Prostate gland (tissue), 2 donors: Measurements from ENCODE around the gene UNC13C. TPM values are rescaled to one million over a fixed set of nuclear protein-coding genes. Genes with fewer than 3 reads are reported as not detected.
"Not testable (repeated sequence)": the region's sequence is repeated elsewhere in the genome, so short reads cannot be mapped to it uniquely, and the experiment has no call there.

Source experiments
- DNase-seq: peaks from one replicate; pipeline ENCODE4 v3.0.0-alpha.2; 2019; ENCODE audit warnings: low spot score
- H3K27ac ChIP-seq, 2 donors: fragments of 200-600 bp; sonication (generic); 2 replicates each; pipeline ENCODE4 v1.5.1; 2017 to 2019
- H3K27me3 ChIP-seq: fragments of 200-600 bp; sonication (generic); replicated peaks from 2 replicates; pipeline ENCODE4 v1.5.1; 2019; ENCODE audit not compliant: insufficient read depth
- H3K36me3 ChIP-seq, 2 donors: fragments of 200-600 bp; sonication (generic); 1 replicate in 1 of 2; 2 replicates in 1 of 2; pipeline versions ENCODE4 v1.5.1 to v1.8.1; 2017 to 2019
- H3K4me1 ChIP-seq: fragments of 200-600 bp; sonication (generic); replicated peaks from 2 replicates; pipeline ENCODE4 v1.5.1; 2019
- H3K4me3 ChIP-seq, 2 donors: fragments of 200-600 bp; sonication (generic); 2 replicates each; pipeline ENCODE4 v1.5.1; 2017 to 2019
- H3K9me3 ChIP-seq: fragments of 200-600 bp; sonication (generic); 2 replicates; pipeline ENCODE4 v1.5.1; 2017
- CTCF ChIP-seq, 4 experiments: fragments of 200-600 bp in 2 of 4; fragments of 450-650 bp in 2 of 4; sonication (generic) in 2 of 4; IDR thresholded peaks; 1 replicate in 3 of 4; 2 replicates in 1 of 4; pipeline ENCODE4 v1.5.1; 2016 to 2019; ENCODE audit warnings: antibody characterized with exemption in 4 of 4, mild to moderate bottlenecking in 2 of 4, moderate library complexity in 2 of 4
- POLR2A ChIP-seq: fragments of 450-650 bp; IDR thresholded peaks from one replicate; pipeline ENCODE4 v1.6.1; 2016; ENCODE audit warnings: antibody characterized with exemption, mild to moderate bottlenecking
- POLR2AphosphoS5 ChIP-seq: sonication (generic); formaldehyde crosslinking; IDR thresholded peaks from one replicate; pipeline ENCODE4 v1.6.1; 2017; ENCODE audit warnings: antibody characterized with exemption
- WGBS: methylation state at CpG from one replicate; pipeline ENCODE4 v1.1.5; 2018; 5-methylcytosine and 5-hydroxymethylcytosine counted together
- intact Hi-C: fragments of 100-400 bp; cut with DNase I; formaldehyde crosslinking; loops from one replicate; pipeline ENCODE4 v1.14.2; 2022
- total RNA-seq, 2 donors: library from RNA; depleted of rRNA; stranded (reverse); fragments of >200 nt; gene quantifications; one replicate each; pipeline ENCODE4 v1.1.0, GENCODE V29; 2016

Gene UNC13C
- total RNA-seq: 1 to 10 TPM in 1 of 2 donors, not detected in 1; 3.6 TPM

GRCh38 chr15:53978253-53978906, at the start of gene UNC13C:
UNC13C (plus strand) TSS chr15:53978441; CDS start chr15:54012904, 34,463 bp downstream.
- intact Hi-C loops: no loop called here
- Histone ChIP-seq H3K27me3 (no peaks in the 10 kb centered on the region), H3K4me1 (no peaks in the 10 kb centered on the region), H3K9me3 (no peaks in the 10 kb centered on the region), H3K36me3 (no peaks in the 10 kb centered on the region), H3K27ac (no peak within 1 kb of the TSS), H3K4me3 (peak within 1 kb of the TSS; percentile 4 to 20)
- under 1% methylated on average over 25 of the region's 30 CpGs for WGBS
- peak; percentile 5 for DNase-seq
- no peak for TF ChIP-seq POLR2AphosphoS5
- TF ChIP-seq POLR2A: no peak
- no peak for TF ChIP-seq CTCF (IDR thresholded peaks at IDR 0.05)

GRCh38 chr15:53936137-53936536, 42.1 kb upstream of the UNC13C start:
- no peaks in the 10 kb centered on the region for H3K27me3 ChIP-seq
- H3K36me3 ChIP-seq: no peaks in the 10 kb centered on the region
- intact Hi-C loops: no loop called here
- no peaks in the 10 kb centered on the region for H3K4me1 ChIP-seq
- no peak overlapping the region for H3K27ac ChIP-seq
- TF ChIP-seq POLR2A: no peak
- no peak for TF ChIP-seq POLR2AphosphoS5
- no peak for TF ChIP-seq CTCF (IDR thresholded peaks at IDR 0.05)
- no peaks in the 10 kb centered on the region for H3K9me3 ChIP-seq
- DNase-seq: no peak
- no peak overlapping the region for H3K4me3 ChIP-seq

- H3K9me3 ChIP-seq, H3K4me1 ChIP-seq, H3K27me3 ChIP-seq, H3K4me3 ChIP-seq, intact Hi-C loops, H3K27ac ChIP-seq, H3K36me3 ChIP-seq, DNase-seq: not testable (repeated sequence)
- WGBS: 93% methylated on average over 2 of the region's 2 CpGs
These were observed 40.6 kb upstream of the UNC13C start for GRCh38 chr15:53937632-53938031.

- H3K4me3 ChIP-seq: no peak overlapping the region
- 90% methylated on average over 3 of the region's 3 CpGs for WGBS
- TF ChIP-seq CTCF (IDR thresholded peaks at IDR 0.05) (no peak), POLR2A (no peak), POLR2AphosphoS5 (no peak)
- no peaks in the 10 kb centered on the region for H3K9me3 ChIP-seq
- intact Hi-C loops: no loop called here
- no peak for DNase-seq
- H3K27ac ChIP-seq: no peak overlapping the region
- no peaks in the 10 kb centered on the region for H3K36me3 ChIP-seq
- H3K27me3 ChIP-seq: no peaks in the 10 kb centered on the region
- H3K4me1 ChIP-seq: no peaks in the 10 kb centered on the region
These were observed 27.7 kb upstream of the UNC13C start for GRCh38 chr15:53950572-53950971.

- Histone ChIP-seq H3K9me3 (no peaks in the 10 kb centered on the region), H3K4me1 (no peaks in the 10 kb centered on the region), H3K27ac (no peak overlapping the region), H3K27me3 (no peaks in the 10 kb centered on the region), H3K4me3 (no peak overlapping the region), H3K36me3 (no peaks in the 10 kb centered on the region)
- intact Hi-C loops: no loop called here
- TF ChIP-seq POLR2A (no peak), CTCF (IDR thresholded peaks at IDR 0.05) (no peak), POLR2AphosphoS5 (no peak)
- no peak for DNase-seq
These were observed 22.8 kb upstream of the UNC13C start for GRCh38 chr15:53955396-53955795.
